ENCODE measurements around the gene NAA10.

Gene NAA10

GRCh38 chrX:153906126-153906917 lies 28.5 kb downstream of the NAA10 start:
- no peak for TF ChIP-seq Cebpa-rat (IDR thresholded peaks at IDR 0.05)
- no peak overlapping the region for H3K4me2 ChIP-seq
- peaks cover 38 to 63% (median 49%) of the 10 kb centered on the region in 10 experiments for H3K4me1 ChIP-seq
- peaks cover 42 to 89% (median 72%) of the 10 kb centered on the region in 11 experiments for H3K27me3 ChIP-seq
- no peak overlapping the region; a peak in 1 of 22 replicates for H3K9ac ChIP-seq
- H3K27ac ChIP-seq = no peak overlapping the region; a peak in 1 of 22 replicates
- peaks cover 35 to 93% (median 53%) of the 10 kb centered on the region in 11 experiments; a peak in 20 of 22 replicates for H4K20me1 ChIP-seq
- no peaks in the 10 kb centered on the region; a peak in 4 of 22 replicates for H3K9me3 ChIP-seq (replicated peaks in 1 of 11)
- H3K4me3 ChIP-seq = no peak overlapping the region
- H3K36me3 ChIP-seq = peaks cover 0 to 42% (median 25%) of the 10 kb centered on the region in 11 experiments; a peak in 13 of 22 replicates

- H3K4me2 ChIP-seq = peak overlapping the region in 1 of 11 experiments; percentile 38; a peak in 2 of 22 replicates
- H3K27me3 ChIP-seq = peaks cover 42 to 91% (median 74%) of the 10 kb centered on the region in 11 experiments
- TF ChIP-seq Cebpa-rat (IDR thresholded peaks at IDR 0.05) = no peak
- H3K4me3 ChIP-seq = no peak overlapping the region
- H3K9ac ChIP-seq = no peak overlapping the region
- H3K27ac ChIP-seq = no peak overlapping the region
- H4K20me1 ChIP-seq = peaks cover 30 to 88% (median 51%) of the 10 kb centered on the region in 11 experiments; a peak in 20 of 22 replicates
- H3K9me3 ChIP-seq (replicated peaks in 1 of 11) = no peaks in the 10 kb centered on the region; a peak in 4 of 22 replicates
- H3K36me3 ChIP-seq = peaks cover 0 to 37% (median 21%) of the 10 kb centered on the region in 11 experiments; a peak in 11 of 22 replicates
- peaks cover 44 to 67% (median 55%) of the 10 kb centered on the region in 10 experiments for H3K4me1 ChIP-seq
These were observed 29.2 kb downstream of the NAA10 start for GRCh38 chrX:153905481-153906095.

GRCh38 chrX:153903991-153904957 lies 30.6 kb downstream of the NAA10 start, which contains the start of gene AVPR2:
Gene AVPR2 (plus strand): TSS chrX:153904673. CDS start chrX:153905146, 473 bp downstream.
- peaks cover 0 to 28% (median 16%) of the 10 kb centered on the region in 11 experiments; a peak in 10 of 22 replicates for H3K36me3 ChIP-seq
- peaks cover 0 to 7% (median under 1%) of the 10 kb centered on the region in 11 experiments; a peak in 9 of 22 replicates for H3K9me3 ChIP-seq (replicated peaks in 1 of 11)
- peak within 1 kb of the TSS in 10 of 11 experiments; percentile 37 to 67 (median 59); a peak in 20 of 22 replicates for H3K27ac ChIP-seq
- H4K20me1 ChIP-seq = peaks cover 26 to 74% (median 46%) of the 10 kb centered on the region in 11 experiments; a peak in 20 of 22 replicates
- H3K4me2 ChIP-seq = peak within 1 kb of the TSS; percentile 64 to 79 (median 70)
- peak within 1 kb of the TSS in 10 of 11 experiments; percentile 17 to 69 (median 40); a peak in 13 of 22 replicates for H3K9ac ChIP-seq
- H3K4me3 ChIP-seq = no peak within 1 kb of the TSS
- TF ChIP-seq Cebpa-rat (IDR thresholded peaks at IDR 0.05) = no peak
- peaks cover 55 to 95% (median 84%) of the 10 kb centered on the region in 11 experiments for H3K27me3 ChIP-seq
- H3K4me1 ChIP-seq = peaks cover 56 to 74% (median 66%) of the 10 kb centered on the region in 10 experiments

- Histone ChIP-seq H3K27me3 (peaks cover 64 to 95% (median 86%) of the 10 kb centered on the region in 11 experiments), H3K4me1 (peaks cover 56 to 70% (median 64%) of the 10 kb centered on the region in 10 experiments), H3K4me2 (peak overlapping the region; percentile 64 to 79 (median 70)), H3K36me3 (peaks cover 0 to 20% (median 9%) of the 10 kb centered on the region in 11 experiments; a peak in 9 of 22 replicates), H3K9ac (peak overlapping the region in 8 of 11 experiments; percentile 17 to 69 (median 44); a peak in 9 of 22 replicates), H4K20me1 (peaks cover 18 to 66% (median 40%) of the 10 kb centered on the region in 11 experiments; a peak in 20 of 22 replicates), H3K4me3 (no peak overlapping the region), H3K27ac (peak overlapping the region in 9 of 11 experiments; percentile 37 to 73 (median 59); a peak in 14 of 22 replicates), H3K9me3 (replicated peaks in 1 of 11) (peaks cover 0 to 15% (median 6%) of the 10 kb centered on the region in 11 experiments; a peak in 9 of 22 replicates)
- TF ChIP-seq Cebpa-rat (IDR thresholded peaks at IDR 0.05) = no peak
These were observed 31.4 kb downstream of the NAA10 start for GRCh38 chrX:153903238-153903980.

GRCh38 chrX:153902385-153902784 lies 32.5 kb downstream of the NAA10 start:
- H3K9me3 ChIP-seq (replicated peaks in 1 of 11) = peaks cover 0 to 15% (median 6%) of the 10 kb centered on the region in 11 experiments; a peak in 9 of 22 replicates
- no peak for TF ChIP-seq Cebpa-rat (IDR thresholded peaks at IDR 0.05)
- peaks cover 66 to 95% (median 87%) of the 10 kb centered on the region in 11 experiments for H3K27me3 ChIP-seq
- peak overlapping the region in 7 of 11 experiments; percentile 41 to 65 (median 54); a peak in 8 of 22 replicates for H3K9ac ChIP-seq
- H4K20me1 ChIP-seq = peaks cover 10 to 56% (median 31%) of the 10 kb centered on the region in 11 experiments; a peak in 20 of 22 replicates
- H3K4me3 ChIP-seq = no peak overlapping the region
- H3K4me2 ChIP-seq = peak overlapping the region; percentile 64 to 79 (median 70)
- peak overlapping the region in 10 of 11 experiments; percentile 40 to 79 (median 66); a peak in 16 of 22 replicates for H3K27ac ChIP-seq
- peaks cover 56 to 69% (median 64%) of the 10 kb centered on the region in 10 experiments for H3K4me1 ChIP-seq
- peaks cover 0 to 10% (median under 1%) of the 10 kb centered on the region in 11 experiments; a peak in 6 of 22 replicates for H3K36me3 ChIP-seq

- no peak for TF ChIP-seq Cebpa-rat (IDR thresholded peaks at IDR 0.05)
- H3K9me3 ChIP-seq (replicated peaks in 1 of 11) = peaks cover 0 to 15% (median 6%) of the 10 kb centered on the region in 11 experiments; a peak in 10 of 22 replicates
- H3K36me3 ChIP-seq = peaks cover 0 to 5% (median 0%) of the 10 kb centered on the region in 11 experiments; a peak in 1 of 22 replicates
- peak overlapping the region in 10 of 11 experiments; percentile 30 to 69 (median 58); a peak in 16 of 22 replicates for H3K9ac ChIP-seq
- peaks cover 68 to 95% (median 87%) of the 10 kb centered on the region in 11 experiments for H3K27me3 ChIP-seq
- H3K4me1 ChIP-seq = peaks cover 56 to 69% (median 61%) of the 10 kb centered on the region in 10 experiments
- peaks cover 4 to 49% (median 24%) of the 10 kb centered on the region in 11 experiments; a peak in 20 of 22 replicates for H4K20me1 ChIP-seq
- H3K4me2 ChIP-seq = peak overlapping the region; percentile 64 to 79 (median 70)
- peak overlapping the region; percentile 60 to 79 (median 69); a peak in 21 of 22 replicates for H3K27ac ChIP-seq
- no peak overlapping the region for H3K4me3 ChIP-seq
These were observed 33.1 kb downstream of the NAA10 start for GRCh38 chrX:153901753-153902140.
